ENCODE data around the gene KCTD3. TPM values are rescaled to one million over a fixed set of nuclear protein-coding genes. Genes with fewer than 3 reads are reported as not detected.

KCTD3 gene
- total and polyA plus RNA-seq, 2 of the 13 experiments (the other 11 are each of a cell fraction or from before 2014, with no cell fraction given), result 49.8 to 68.1 TPM

DNA sequence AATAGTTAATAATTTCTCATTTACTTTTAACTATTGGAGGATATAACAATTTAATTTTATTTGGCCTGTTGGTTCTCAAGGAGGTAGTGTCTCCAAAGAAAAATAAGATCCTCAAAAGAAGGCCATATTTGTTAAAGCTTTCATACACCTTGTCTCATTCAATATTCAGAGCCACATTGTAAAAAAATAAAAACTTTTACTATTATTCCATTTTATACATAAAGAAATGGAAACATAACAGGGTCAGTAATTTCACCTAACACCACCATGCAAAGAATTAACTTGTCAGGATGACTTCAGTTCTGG is 40.3 kb upstream of the KCTD3 start (continued):
- TF ChIP-seq, protein P1, sequence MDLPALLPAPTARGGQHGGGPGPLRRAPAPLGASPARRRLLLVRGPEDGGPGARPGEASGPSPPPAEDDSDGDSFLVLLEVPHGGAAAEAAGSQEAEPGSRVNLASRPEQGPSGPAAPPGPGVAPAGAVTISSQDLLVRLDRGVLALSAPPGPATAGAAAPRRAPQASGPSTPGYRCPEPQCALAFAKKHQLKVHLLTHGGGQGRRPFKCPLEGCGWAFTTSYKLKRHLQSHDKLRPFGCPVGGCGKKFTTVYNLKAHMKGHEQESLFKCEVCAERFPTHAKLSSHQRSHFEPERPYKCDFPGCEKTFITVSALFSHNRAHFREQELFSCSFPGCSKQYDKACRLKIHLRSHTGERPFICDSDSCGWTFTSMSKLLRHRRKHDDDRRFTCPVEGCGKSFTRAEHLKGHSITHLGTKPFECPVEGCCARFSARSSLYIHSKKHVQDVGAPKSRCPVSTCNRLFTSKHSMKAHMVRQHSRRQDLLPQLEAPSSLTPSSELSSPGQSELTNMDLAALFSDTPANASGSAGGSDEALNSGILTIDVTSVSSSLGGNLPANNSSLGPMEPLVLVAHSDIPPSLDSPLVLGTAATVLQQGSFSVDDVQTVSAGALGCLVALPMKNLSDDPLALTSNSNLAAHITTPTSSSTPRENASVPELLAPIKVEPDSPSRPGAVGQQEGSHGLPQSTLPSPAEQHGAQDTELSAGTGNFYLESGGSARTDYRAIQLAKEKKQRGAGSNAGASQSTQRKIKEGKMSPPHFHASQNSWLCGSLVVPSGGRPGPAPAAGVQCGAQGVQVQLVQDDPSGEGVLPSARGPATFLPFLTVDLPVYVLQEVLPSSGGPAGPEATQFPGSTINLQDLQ (CRISPR knock-in tag; IDR thresholded peaks at IDR 0.05), result no peak
- TF ChIP-seq ZNF557 (CRISPR knock-in tag; IDR thresholded peaks at IDR 0.05), result no peak

DNA sequence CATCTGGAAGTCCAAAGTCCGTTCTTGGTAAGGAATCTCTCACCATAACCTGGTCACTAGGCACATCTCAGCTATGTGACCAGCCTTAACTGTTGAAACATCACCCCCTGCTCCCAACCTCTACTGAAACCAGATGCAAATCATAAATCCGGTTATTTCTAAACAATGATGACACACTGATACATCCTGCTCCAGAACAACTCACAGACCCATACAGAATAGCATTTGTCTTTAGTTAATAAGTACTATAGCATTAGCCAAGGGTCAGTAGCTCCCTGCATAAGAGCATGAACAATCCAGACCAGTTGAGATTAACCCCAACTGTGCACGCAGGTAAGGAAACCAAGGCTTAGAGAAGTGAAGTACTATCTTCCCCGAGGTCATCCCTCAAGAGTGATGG is 38.0 kb upstream of the KCTD3 start:
- in situ Hi-C loops (cut with HindIII; ENCODE audit: extremely low pct_ligation_motif_present, low pct_unique_long_range_greater_than_20kb), result loop anchor here (10.0 kb wide), 2 partner anchors 714 to 874 kb away; no protein-coding TSS in a partner anchor
- H2AFZ ChIP-seq (ENCODE audit: low read length), result no peak overlapping the region
- FAIRE-seq (no peak), ATAC-seq (no peak), DNase-seq (ENCODE audit: low spot score) (no peak)
- no peaks in the 10 kb centered on the region for H3K36me3 ChIP-seq (replicated peaks in 1 of 2; ENCODE audit: control insufficient read depth in 1 of 2, insufficient read depth in 2 of 2, low read length in 2 of 2)
- no peaks in the 10 kb centered on the region for H3K27me3 ChIP-seq (ENCODE audit: control insufficient read depth in 1 of 2, insufficient read depth in 2 of 2, low read length in 2 of 2)
- no peak overlapping the region for H3K27ac ChIP-seq (ENCODE audit: extremely low read length, insufficient read depth, low read length)
- H4K20me1 ChIP-seq (ENCODE audit: insufficient read depth, low read length), result no peaks in the 10 kb centered on the region
- BruUV-seq (replicated peaks), result no TSS peak
- no peak overlapping the region for H3K4me2 ChIP-seq (ENCODE audit: low read depth, low read length)
- H3K9me3 ChIP-seq (ENCODE audit: low read length), result no peaks in the 10 kb centered on the region
- WGBS (ENCODE audit: low lambda C conversion rate), result 3% methylated on average over 3 of the region's 4 CpGs
- no peaks in the 10 kb centered on the region for H3K4me1 ChIP-seq (ENCODE audit: insufficient read depth, low read length)
- intact Hi-C loops (cut with micrococcal nuclease; ENCODE audit: unreplicated experiment), result loop anchor here (5.0 to 10.0 kb wide), 3 partner anchors 78 to 1194 kb away; no protein-coding TSS in a partner anchor
- POLR2A ChIA-PET, result no interaction called here
- no peak overlapping the region for H3K9ac ChIP-seq (ENCODE audit: insufficient read depth, low read depth, low read length)
- CTCF ChIA-PET (ENCODE audit: low intra/inter-chr PET ratio, low total read pairs), result no interaction called here
- no peaks in the 10 kb centered on the region for H3K79me2 ChIP-seq (ENCODE audit: insufficient read depth, low read length)
- no peak overlapping the region for H3K4me3 ChIP-seq (replicated peaks in 1 of 3; ENCODE audit: insufficient read depth in 1 of 3, low read depth in 2 of 3, low read length in 3 of 3)
- no peak for TF ChIP-seq ATM (IDR thresholded peaks at IDR 0.05; ENCODE audit: borderline replicate concordance)
- TF ChIP-seq THYN1 (CRISPR knock-in tag; IDR thresholded peaks at IDR 0.05; ENCODE audit: borderline replicate concordance, low read depth), result no peak
- TF ChIP-seq ZNF605 (CRISPR knock-in tag; IDR thresholded peaks at IDR 0.05), result no peak
- no peak for TF ChIP-seq ZNF253 (CRISPR knock-in tag; IDR thresholded peaks at IDR 0.05; ENCODE audit: borderline replicate concordance)
- TF ChIP-seq CEBPG (CRISPR knock-in tag; IDR thresholded peaks at IDR 0.05), result no peak
- no peak for TF ChIP-seq BCL6 (CRISPR knock-in tag; IDR thresholded peaks at IDR 0.05)
- no peak for TF ChIP-seq ZBTB8A (CRISPR knock-in tag; IDR thresholded peaks at IDR 0.05; ENCODE audit: borderline replicate concordance, low read depth)
- TF ChIP-seq, protein P2, sequence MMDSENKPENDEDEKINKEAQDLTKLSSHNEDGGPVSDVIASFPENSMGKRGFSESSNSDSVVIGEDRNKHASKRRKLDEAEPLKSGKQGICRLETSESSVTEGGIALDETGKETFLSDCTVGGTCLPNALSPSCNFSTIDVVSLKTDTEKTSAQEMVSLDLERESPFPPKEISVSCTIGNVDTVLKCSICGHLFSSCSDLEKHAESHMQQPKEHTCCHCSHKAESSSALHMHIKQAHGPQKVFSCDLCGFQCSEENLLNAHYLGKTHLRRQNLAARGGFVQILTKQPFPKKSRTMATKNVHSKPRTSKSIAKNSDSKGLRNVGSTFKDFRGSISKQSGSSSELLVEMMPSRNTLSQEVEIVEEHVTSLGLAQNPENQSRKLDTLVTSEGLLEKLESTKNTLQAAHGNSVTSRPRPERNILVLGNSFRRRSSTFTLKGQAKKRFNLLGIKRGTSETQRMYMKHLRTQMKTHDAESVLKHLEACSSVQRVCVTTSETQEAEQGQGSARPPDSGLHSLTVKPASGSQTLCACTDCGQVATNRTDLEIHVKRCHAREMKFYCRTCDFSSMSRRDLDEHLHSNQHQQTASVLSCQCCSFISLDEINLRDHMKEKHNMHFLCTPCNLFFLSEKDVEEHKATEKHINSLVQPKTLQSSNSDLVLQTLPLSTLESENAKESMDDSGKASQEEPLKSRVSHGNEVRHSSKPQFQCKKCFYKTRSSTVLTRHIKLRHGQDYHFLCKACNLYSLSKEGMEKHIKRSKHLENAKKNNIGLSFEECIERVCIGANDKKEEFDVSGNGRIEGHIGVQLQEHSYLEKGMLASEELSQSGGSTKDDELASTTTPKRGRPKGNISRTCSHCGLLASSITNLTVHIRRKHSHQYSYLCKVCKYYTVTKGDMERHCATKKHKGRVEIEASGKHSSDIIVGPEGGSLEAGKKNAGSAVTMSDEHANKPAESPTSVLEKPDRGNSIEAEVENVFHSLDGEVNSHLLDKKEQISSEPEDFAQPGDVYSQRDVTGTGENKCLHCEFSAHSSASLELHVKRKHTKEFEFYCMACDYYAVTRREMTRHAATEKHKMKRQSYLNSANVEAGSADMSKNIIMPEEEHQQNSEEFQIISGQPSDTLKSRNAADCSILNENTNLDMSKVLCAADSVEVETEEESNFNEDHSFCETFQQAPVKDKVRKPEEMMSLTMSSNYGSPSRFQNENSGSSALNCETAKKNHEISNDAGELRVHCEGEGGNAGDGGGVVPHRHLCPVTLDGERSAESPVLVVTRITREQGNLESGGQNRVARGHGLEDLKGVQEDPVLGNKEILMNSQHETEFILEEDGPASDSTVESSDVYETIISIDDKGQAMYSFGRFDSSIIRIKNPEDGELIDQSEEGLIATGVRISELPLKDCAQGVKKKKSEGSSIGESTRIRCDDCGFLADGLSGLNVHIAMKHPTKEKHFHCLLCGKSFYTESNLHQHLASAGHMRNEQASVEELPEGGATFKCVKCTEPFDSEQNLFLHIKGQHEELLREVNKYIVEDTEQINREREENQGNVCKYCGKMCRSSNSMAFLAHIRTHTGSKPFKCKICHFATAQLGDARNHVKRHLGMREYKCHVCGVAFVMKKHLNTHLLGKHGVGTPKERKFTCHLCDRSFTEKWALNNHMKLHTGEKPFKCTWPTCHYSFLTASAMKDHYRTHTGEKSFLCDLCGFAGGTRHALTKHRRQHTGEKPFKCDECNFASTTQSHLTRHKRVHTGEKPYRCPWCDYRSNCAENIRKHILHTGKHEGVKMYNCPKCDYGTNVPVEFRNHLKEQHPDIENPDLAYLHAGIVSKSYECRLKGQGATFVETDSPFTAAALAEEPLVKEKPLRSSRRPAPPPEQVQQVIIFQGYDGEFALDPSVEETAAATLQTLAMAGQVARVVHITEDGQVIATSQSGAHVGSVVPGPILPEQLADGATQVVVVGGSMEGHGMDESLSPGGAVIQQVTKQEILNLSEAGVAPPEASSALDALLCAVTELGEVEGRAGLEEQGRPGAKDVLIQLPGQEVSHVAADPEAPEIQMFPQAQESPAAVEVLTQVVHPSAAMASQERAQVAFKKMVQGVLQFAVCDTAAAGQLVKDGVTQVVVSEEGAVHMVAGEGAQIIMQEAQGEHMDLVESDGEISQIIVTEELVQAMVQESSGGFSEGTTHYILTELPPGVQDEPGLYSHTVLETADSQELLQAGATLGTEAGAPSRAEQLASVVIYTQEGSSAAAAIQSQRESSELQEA (CRISPR knock-in tag; IDR thresholded peaks at IDR 0.05; ENCODE audit: not compliant biosample characterization), result no peak
- no peak for TF ChIP-seq MAFF (IDR thresholded peaks at IDR 0.05; ENCODE audit: low read depth, low read length)
- TF ChIP-seq ZNF572 (CRISPR knock-in tag; IDR thresholded peaks at IDR 0.05), result no peak
- TF ChIP-seq HMG20B (CRISPR knock-in tag; conservative IDR thresholded peaks at IDR 0.05), result no peak
- no peak for TF ChIP-seq ZNF326 (CRISPR knock-in tag; IDR thresholded peaks at IDR 0.05; ENCODE audit: borderline replicate concordance)
- no peak for TF ChIP-seq ZNF510 (CRISPR knock-in tag; IDR thresholded peaks at IDR 0.05; ENCODE audit: low read depth)

All from HepG2 (cell line).